GM23338 (cell line): ENCODE results near the gene MEF2A. TPM values are rescaled to one million over a fixed set of nuclear protein-coding genes. Genes with fewer than 3 reads are reported as not detected.

Source experiments
- ATAC-seq: fragments of 200-7000 bp; cut with Tn5 transposase; 3 replicates; pipeline ENCODE4 v1.9.1; 2020
- DNase-seq: peaks from one replicate; pipeline ENCODE4 v3.0.0-alpha.2; 2015; ENCODE audit warnings: low spot score
- H2AFZ ChIP-seq: fragments of 200-600 bp; sonication (generic); 2 replicates; pipeline ENCODE4 v1.8.0; 2016; ENCODE audit warnings: antibody characterized with exemption, mild to moderate bottlenecking, moderate library complexity
- H3F3A ChIP-seq: fragments of 200-600 bp; sonication (generic); replicated peaks from 2 replicates; pipeline ENCODE4 v1.8.0; 2017; ENCODE audit warnings: antibody characterized with exemption, mixed run types, low read depth
- H3K27ac ChIP-seq: fragments of 200-600 bp; sonication (generic); 2 replicates; pipeline ENCODE4 v1.6.1; 2016; ENCODE audit warnings: low read depth
- H3K27me3 ChIP-seq: fragments of 200-600 bp; sonication (generic); 2 replicates; pipeline ENCODE4 v1.8.0; 2016; ENCODE audit warnings: mild to moderate bottlenecking, mixed run types, moderate library complexity; ENCODE audit not compliant: insufficient read depth
- H3K36me3 ChIP-seq: fragments of 200-600 bp; sonication (generic); 2 replicates; pipeline ENCODE4 v1.8.0; 2016; ENCODE audit warnings: mild to moderate bottlenecking; ENCODE audit not compliant: insufficient read depth
- H3K4me1 ChIP-seq: fragments of 200-600 bp; sonication (generic); 2 replicates; pipeline ENCODE4 v1.8.0; 2016; ENCODE audit warnings: mild to moderate bottlenecking, moderate library complexity; ENCODE audit not compliant: insufficient read depth
- H3K4me2 ChIP-seq: fragments of 200-600 bp; sonication (generic); 2 replicates; pipeline ENCODE4 v1.7.1; 2017; ENCODE audit warnings: mixed run types
- H3K4me3 ChIP-seq: fragments of 200-600 bp; sonication (generic); 2 replicates; pipeline ENCODE4 v1.6.1; 2016; ENCODE audit warnings: mixed run types
- H3K79me2 ChIP-seq: fragments of 200-600 bp; sonication (generic); replicated peaks from 2 replicates; pipeline ENCODE4 v1.8.0; 2017; ENCODE audit warnings: mild to moderate bottlenecking; ENCODE audit not compliant: insufficient read depth
- H3K9me2 ChIP-seq: fragments of 200-600 bp; sonication (generic); 2 replicates; pipeline ENCODE4 v1.8.0; 2017; ENCODE audit not compliant: insufficient read depth
- H4K20me1 ChIP-seq: fragments of 200-600 bp; sonication (generic); replicated peaks from 2 replicates; pipeline ENCODE4 v1.8.0; 2017; ENCODE audit warnings: mild to moderate bottlenecking; ENCODE audit not compliant: insufficient read depth
- H3K27ac Mint-ChIP-seq: 2 replicates; pipeline ENCODE4 v1.8.0; 2020; ENCODE audit warnings: inconsistent platforms, mild to moderate bottlenecking, moderate library complexity, mixed read lengths
- H3K27me3 Mint-ChIP-seq: 3 replicates; pipeline ENCODE4 v1.8.0; 2022; ENCODE audit warnings: low read depth, mild to moderate bottlenecking, moderate library complexity, mixed read lengths, inconsistent platforms; ENCODE audit not compliant: insufficient read depth, poor library complexity
- H3K36me3 Mint-ChIP-seq: 3 replicates; pipeline ENCODE4 v1.8.0; 2021; ENCODE audit warnings: low read depth, mild to moderate bottlenecking, inconsistent platforms, moderate library complexity, mixed read lengths
- H3K4me1 Mint-ChIP-seq: 3 replicates; pipeline ENCODE4 v1.8.0; 2020; ENCODE audit warnings: mild to moderate bottlenecking, inconsistent platforms, mixed read lengths
- H3K4me3 Mint-ChIP-seq: 3 replicates; pipeline ENCODE4 v1.8.0; 2021; ENCODE audit warnings: moderate library complexity, mild to moderate bottlenecking, inconsistent platforms, mixed read lengths
- H3K9me3 Mint-ChIP-seq: 3 replicates; pipeline ENCODE4 v1.8.0; 2020; ENCODE audit warnings: moderate library complexity, mild to moderate bottlenecking, inconsistent platforms, mixed read lengths
- CREB1 ChIP-seq: fragments of 250-450 bp; sonication (Bioruptor Pico); IDR thresholded peaks from 2 replicates; pipeline ENCODE4 v1.5.0; 2020; ENCODE audit warnings: low read depth, mild to moderate bottlenecking, moderate library complexity
- JUNB ChIP-seq: IDR thresholded peaks from one replicate; pipeline ENCODE4 v1.6.1; 2016; ENCODE audit warnings: antibody characterized with exemption; ENCODE audit not compliant: unreplicated experiment
- POLR2AphosphoS5 ChIP-seq: IDR thresholded peaks from 2 replicates; pipeline ENCODE4 v1.6.1; 2016; ENCODE audit warnings: antibody characterized with exemption, low read depth
- ZNF114 ChIP-seq: fragments of 250-450 bp; sonication (Bioruptor Pico); IDR thresholded peaks from 2 replicates; pipeline ENCODE4 v1.5.0; 2020; ENCODE audit warnings: mild to moderate bottlenecking, moderate library complexity
- ZNF331 ChIP-seq: fragments of 250-450 bp; sonication (Bioruptor Pico); IDR thresholded peaks from 2 replicates; pipeline ENCODE4 v1.5.0; 2020; ENCODE audit warnings: low read depth, mild to moderate bottlenecking, moderate library complexity
- long read RNA-seq: library from polyadenylated mRNA; unstranded; transcript quantifications from one replicate; pipeline ENCODE4 v2.0.0, GENCODE V29; 2020; ENCODE audit not compliant: unreplicated experiment
- polyA plus RNA-seq: library from polyadenylated mRNA; unstranded; fragments of >200 nt; fragmentation: Nextera tagmentation; extraction: Ambion mirVana; gene quantifications from 2 replicates; pipeline ENCODE4 v1.2.1, GENCODE V29; 2016
- total RNA-seq: library from RNA; depleted of rRNA; stranded (reverse); fragments of >200 nt; shearing (Covaris generic); gene quantifications from 2 replicates; pipeline ENCODE4 v1.2.3, GENCODE V29; 2014; rRNA removed
- TF ChIP-seq, protein P1 (sequence below): IDR thresholded peaks from one replicate; pipeline ENCODE4 v1.6.1; 2018; ENCODE audit warnings: antibody characterized with exemption; ENCODE audit not compliant: unreplicated experiment
- TF ChIP-seq, protein P2 (sequence below): IDR thresholded peaks from 2 replicates; pipeline ENCODE4 v1.6.1; 2016; ENCODE audit warnings: antibody characterized with exemption

MEF2A gene
- total RNA-seq, result 42.3 and 46.1 TPM in 2 replicates
- polyA plus RNA-seq, result 17.7 and 20.3 TPM in 2 replicates
- long read RNA-seq, partial matches to known transcripts, result 7 of 11 reads
- long read RNA-seq, other reads (novel, unspliced or antisense), result 4 of 11 reads

DNA sequence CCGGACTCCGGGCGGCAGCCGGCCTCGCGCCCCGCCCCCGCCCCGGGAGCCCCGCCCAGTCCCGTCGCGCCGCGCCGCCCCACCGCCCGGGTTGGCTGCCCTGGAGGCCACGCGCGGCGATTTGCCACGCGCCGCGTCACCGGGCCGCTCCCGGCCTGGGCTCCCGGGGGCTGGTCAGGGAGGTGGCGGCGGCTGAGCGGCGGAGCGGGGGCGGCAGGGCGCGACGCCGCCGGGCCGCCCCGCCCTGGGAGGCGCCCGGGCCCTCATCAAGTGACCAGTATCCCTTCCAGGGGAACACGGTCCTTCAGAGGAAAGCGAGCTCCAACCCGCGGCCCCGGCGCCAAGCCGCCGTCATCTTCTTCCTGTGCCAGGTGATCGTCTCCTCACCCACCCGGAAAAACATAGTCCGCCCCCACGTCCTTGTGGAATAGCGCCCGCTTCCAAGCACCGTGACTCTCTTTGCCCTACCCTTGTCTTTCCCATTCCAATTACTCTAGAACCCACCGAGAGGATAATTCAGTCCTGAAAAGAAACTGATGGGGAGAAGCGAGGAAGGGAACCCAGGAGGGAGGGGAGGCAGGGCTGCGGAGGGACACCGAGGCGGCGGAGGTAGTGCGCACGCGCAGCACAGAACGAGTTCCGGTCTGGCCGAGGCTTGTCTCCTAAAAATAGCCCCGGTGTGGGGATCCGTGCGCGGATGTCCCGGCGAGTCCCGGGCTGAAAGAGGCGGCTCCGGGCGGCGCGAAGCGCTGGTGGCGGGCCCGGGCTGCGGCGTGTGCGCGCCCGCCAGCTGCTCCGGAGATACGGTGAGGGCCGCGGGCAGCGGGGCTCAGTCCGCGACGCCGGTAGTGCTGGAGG lies at the start of gene MEF2A:
TSS of gene MEF2A (plus strand) at position 686 of the 858 bp plus-strand sequence. CDS start 67,136 bp downstream, outside the sequence.
- H3K36me3 ChIP-seq, result no peaks in the 10 kb centered on the region
- no peaks in the 10 kb centered on the region; the same call in 1 of the 2 replicates for H3F3A ChIP-seq
- Mint-ChIP-seq H3K4me3 (peak within 1 kb of the TSS; percentile 96), H3K27ac (peak within 1 kb of the TSS; percentile 93), H3K4me1 (peaks cover 48% of the 10 kb centered on the region), H3K36me3 (no peaks in the 10 kb centered on the region), H3K27me3 (peaks cover 10% of the 10 kb centered on the region), H3K9me3 (no peaks in the 10 kb centered on the region)
- H3K4me3 ChIP-seq, result peak within 1 kb of the TSS; percentile 82
- TF ChIP-seq JUNB (no peak), ZNF331 (CRISPR knock-in tag) (no peak), CREB1 (CRISPR knock-in tag) (peak; percentile 67), POLR2AphosphoS5 (peak; percentile 73)
- TF ChIP-seq, protein P1, sequence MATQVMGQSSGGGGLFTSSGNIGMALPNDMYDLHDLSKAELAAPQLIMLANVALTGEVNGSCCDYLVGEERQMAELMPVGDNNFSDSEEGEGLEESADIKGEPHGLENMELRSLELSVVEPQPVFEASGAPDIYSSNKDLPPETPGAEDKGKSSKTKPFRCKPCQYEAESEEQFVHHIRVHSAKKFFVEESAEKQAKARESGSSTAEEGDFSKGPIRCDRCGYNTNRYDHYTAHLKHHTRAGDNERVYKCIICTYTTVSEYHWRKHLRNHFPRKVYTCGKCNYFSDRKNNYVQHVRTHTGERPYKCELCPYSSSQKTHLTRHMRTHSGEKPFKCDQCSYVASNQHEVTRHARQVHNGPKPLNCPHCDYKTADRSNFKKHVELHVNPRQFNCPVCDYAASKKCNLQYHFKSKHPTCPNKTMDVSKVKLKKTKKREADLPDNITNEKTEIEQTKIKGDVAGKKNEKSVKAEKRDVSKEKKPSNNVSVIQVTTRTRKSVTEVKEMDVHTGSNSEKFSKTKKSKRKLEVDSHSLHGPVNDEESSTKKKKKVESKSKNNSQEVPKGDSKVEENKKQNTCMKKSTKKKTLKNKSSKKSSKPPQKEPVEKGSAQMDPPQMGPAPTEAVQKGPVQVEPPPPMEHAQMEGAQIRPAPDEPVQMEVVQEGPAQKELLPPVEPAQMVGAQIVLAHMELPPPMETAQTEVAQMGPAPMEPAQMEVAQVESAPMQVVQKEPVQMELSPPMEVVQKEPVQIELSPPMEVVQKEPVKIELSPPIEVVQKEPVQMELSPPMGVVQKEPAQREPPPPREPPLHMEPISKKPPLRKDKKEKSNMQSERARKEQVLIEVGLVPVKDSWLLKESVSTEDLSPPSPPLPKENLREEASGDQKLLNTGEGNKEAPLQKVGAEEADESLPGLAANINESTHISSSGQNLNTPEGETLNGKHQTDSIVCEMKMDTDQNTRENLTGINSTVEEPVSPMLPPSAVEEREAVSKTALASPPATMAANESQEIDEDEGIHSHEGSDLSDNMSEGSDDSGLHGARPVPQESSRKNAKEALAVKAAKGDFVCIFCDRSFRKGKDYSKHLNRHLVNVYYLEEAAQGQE, result no peak
- TF ChIP-seq, protein P2, sequence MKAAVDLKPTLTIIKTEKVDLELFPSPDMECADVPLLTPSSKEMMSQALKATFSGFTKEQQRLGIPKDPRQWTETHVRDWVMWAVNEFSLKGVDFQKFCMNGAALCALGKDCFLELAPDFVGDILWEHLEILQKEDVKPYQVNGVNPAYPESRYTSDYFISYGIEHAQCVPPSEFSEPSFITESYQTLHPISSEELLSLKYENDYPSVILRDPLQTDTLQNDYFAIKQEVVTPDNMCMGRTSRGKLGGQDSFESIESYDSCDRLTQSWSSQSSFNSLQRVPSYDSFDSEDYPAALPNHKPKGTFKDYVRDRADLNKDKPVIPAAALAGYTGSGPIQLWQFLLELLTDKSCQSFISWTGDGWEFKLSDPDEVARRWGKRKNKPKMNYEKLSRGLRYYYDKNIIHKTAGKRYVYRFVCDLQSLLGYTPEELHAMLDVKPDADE, result peak; percentile 37; the same call in 1 of the 2 replicates
- H3K27me3 ChIP-seq, result no peaks in the 10 kb centered on the region
- peak within 1 kb of the TSS; percentile 95 for H3K27ac ChIP-seq
- H3K9me2 ChIP-seq, result no peaks in the 10 kb centered on the region
- DNase-seq, result peak; percentile 97
- ATAC-seq, result peak; percentile 79
- peaks cover 9% of the 10 kb centered on the region; the same call in 1 of the 2 replicates for H4K20me1 ChIP-seq
- H3K4me1 ChIP-seq, result peaks cover 48% of the 10 kb centered on the region
- H3K4me2 ChIP-seq, result peak within 1 kb of the TSS; percentile 88
- peak within 1 kb of the TSS; percentile 94 for H2AFZ ChIP-seq
- H3K79me2 ChIP-seq, result peaks cover 41% of the 10 kb centered on the region

DNA sequence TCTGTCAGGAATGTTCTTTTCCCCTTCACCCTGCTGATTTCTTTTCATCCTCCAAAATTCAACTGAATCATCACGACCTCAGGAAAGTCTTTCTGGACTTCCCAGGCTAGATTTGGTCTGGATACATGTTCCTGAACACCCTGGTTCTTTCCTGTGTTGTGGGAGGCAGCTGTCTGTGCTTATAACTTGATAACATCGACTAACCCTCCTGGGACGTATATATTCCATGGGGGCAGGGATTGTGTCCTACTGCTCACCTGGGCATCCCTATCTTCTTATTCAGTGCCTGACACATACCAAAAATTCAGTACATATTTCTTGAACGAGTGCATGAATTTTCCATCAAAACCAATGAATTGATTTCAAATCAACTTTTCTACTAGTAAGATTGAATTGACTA lies 47.6 kb upstream of the MEF2A start:
- Mint-ChIP-seq H3K4me3 (no peak overlapping the region), H3K27me3 (no peaks in the 10 kb centered on the region), H3K27ac (no peak overlapping the region), H3K4me1 (peaks cover 7% of the 10 kb centered on the region; the same call in 2 of the 3 replicates), H3K36me3 (no peaks in the 10 kb centered on the region), H3K9me3 (no peaks in the 10 kb centered on the region; the same call in 2 of the 3 replicates)
- no peaks in the 10 kb centered on the region for H3K27me3 ChIP-seq
- no peaks in the 10 kb centered on the region for H3K4me1 ChIP-seq
- no peak overlapping the region for H3K4me2 ChIP-seq
- H4K20me1 ChIP-seq, result no peaks in the 10 kb centered on the region
- H3K79me2 ChIP-seq, result no peaks in the 10 kb centered on the region
- H3K4me3 ChIP-seq, result no peak overlapping the region
- H3K27ac ChIP-seq, result no peak overlapping the region
- no peak overlapping the region for H2AFZ ChIP-seq
- H3F3A ChIP-seq, result no peaks in the 10 kb centered on the region
- DNase-seq (no peak), ATAC-seq (no peak)
- no peaks in the 10 kb centered on the region; the same call in 1 of the 2 replicates for H3K36me3 ChIP-seq
- H3K9me2 ChIP-seq, result no peaks in the 10 kb centered on the region
- TF ChIP-seq POLR2AphosphoS5, result no peak
- TF ChIP-seq ZNF331 (CRISPR knock-in tag), result no peak
- no peak for TF ChIP-seq ZNF114 (CRISPR knock-in tag)
- TF ChIP-seq, protein P1, result no peak
- TF ChIP-seq JUNB, result no peak
